Endodermal cell (in vitro differentiated cells): ENCODE results near the gene FMNL2. TPM values are rescaled to one million over a fixed set of nuclear protein-coding genes. Genes with fewer than 3 reads are reported as not detected.
A peak's percentile ranks its signal among the peaks of the same experiment; 100 is the strongest.

ENCODE experiments used
- DNase-seq: peaks from one replicate; pipeline ENCODE4 v3.0.0-alpha.2; 2017
- H3K27ac ChIP-seq: 2 replicates; pipeline ENCODE4 v1.5.1; 2013; ENCODE audit warnings: mild to moderate bottlenecking, low read depth, low read length, moderate library complexity
- H3K27me3 ChIP-seq: 2 replicates; pipeline ENCODE4 v1.6.1; 2013; ENCODE audit warnings: mild to moderate bottlenecking, low read length, moderate library complexity; ENCODE audit not compliant: insufficient read depth, control insufficient read depth, poor library complexity, severe bottlenecking
- H3K36me3 ChIP-seq: 2 replicates; pipeline ENCODE4 v1.7.0; 2013; ENCODE audit warnings: mild to moderate bottlenecking, low read length, moderate library complexity; ENCODE audit not compliant: control insufficient read depth, insufficient read depth
- H3K4me1 ChIP-seq: one replicate; pipeline ENCODE4 v1.7.0; 2013; ENCODE audit warnings: low read length; ENCODE audit not compliant: control insufficient read depth, insufficient read depth
- H3K4me3 ChIP-seq: 2 replicates; pipeline ENCODE4 v1.5.1; 2013; ENCODE audit warnings: mild to moderate bottlenecking, low read length, moderate library complexity
- H3K9ac ChIP-seq: 2 replicates; pipeline ENCODE4 v1.6.1; 2013; ENCODE audit warnings: mild to moderate bottlenecking, low read length, moderate library complexity; ENCODE audit not compliant: poor library complexity, severe bottlenecking; ENCODE audit errors: extremely low read depth
- H3K9me3 ChIP-seq: 2 replicates; pipeline ENCODE4 v1.6.1; 2013; ENCODE audit warnings: mild to moderate bottlenecking, low read length, moderate library complexity; ENCODE audit not compliant: control insufficient read depth
- H3K27ac Mint-ChIP-seq: 2 replicates; pipeline ENCODE4 v1.8.0; 2020; ENCODE audit warnings: mixed read lengths
- H3K27me3 Mint-ChIP-seq: 2 replicates; pipeline ENCODE4 v1.8.0; 2021; ENCODE audit warnings: mild to moderate bottlenecking, mixed read lengths; ENCODE audit not compliant: insufficient read depth
- H3K36me3 Mint-ChIP-seq: 2 replicates; pipeline ENCODE4 v1.8.0; 2020; ENCODE audit warnings: low read depth, mixed read lengths
- H3K4me1 Mint-ChIP-seq: 2 replicates; pipeline ENCODE4 v1.8.0; 2020; ENCODE audit warnings: mixed read lengths
- H3K4me3 Mint-ChIP-seq: 2 replicates; pipeline ENCODE4 v1.8.0; 2020; ENCODE audit warnings: mild to moderate bottlenecking, moderate library complexity, mixed read lengths
- H3K9me3 Mint-ChIP-seq: 2 replicates; pipeline ENCODE4 v1.8.0; 2020; ENCODE audit warnings: mild to moderate bottlenecking, mixed read lengths
- WGBS, 2 experiments: methylation state at CpG; one replicate each; pipeline versions ENCODE4 v1.1.5 to v1.1.7; 2013; ENCODE audit warnings: missing lambda C conversion rate in 2 of 2, mixed read lengths in 1 of 2; ENCODE audit not compliant: insufficient coverage in 1 of 2, insufficient read length in 1 of 2; 5-methylcytosine and 5-hydroxymethylcytosine counted together
- total RNA-seq, 2 donors: library from RNA; stranded (reverse); fragmentation: NEBNext Ultra II Directional in 1 of 2; extraction: Animal tissue kit (Norgen Biotek cat#: 25700) in 1 of 2; gene quantifications; 2 replicates in 1 of 2; 3 replicates in 1 of 2; pipeline ENCODE4 v1.2.1, GENCODE V29; 2021
- TF ChIP-seq, protein P1 (sequence below): fragments of 200-600 bp; sonication (generic); conservative IDR thresholded peaks from 2 replicates; pipeline ENCODE4 v1.5.0; 2021; ENCODE audit warnings: antibody characterized with exemption, mild to moderate bottlenecking

FMNL2 gene
- total RNA-seq, 2 donors from 2014 or later, result 49.4 to 51.8 TPM

DNA sequence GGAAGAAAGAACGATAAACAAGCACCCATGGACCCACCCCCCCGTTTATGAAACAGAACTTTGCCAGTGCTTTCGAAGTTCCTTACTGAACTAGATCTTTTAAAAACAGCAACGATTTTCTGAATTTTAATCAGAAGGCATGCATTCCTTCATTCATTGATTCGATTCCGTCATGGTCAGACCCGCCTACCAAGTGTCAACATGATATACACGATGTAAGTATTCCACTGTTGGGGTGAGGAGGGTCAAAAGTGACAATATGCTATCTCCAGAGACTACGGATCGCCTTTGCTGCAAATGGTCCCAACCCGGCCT is 316 bp upstream of the FMNL2 start:
- Mint-ChIP-seq H3K27me3 (peaks cover 15% of the 10 kb centered on the region), H3K4me1 (peaks cover 33% of the 10 kb centered on the region), H3K36me3 (no peaks in the 10 kb centered on the region), H3K9me3 (no peaks in the 10 kb centered on the region), H3K27ac (no peak overlapping the region), H3K4me3 (peak overlapping the region; percentile 86)
- peak overlapping the region; percentile 94 for H3K4me3 ChIP-seq
- H3K27me3 ChIP-seq, result peaks cover 9% of the 10 kb centered on the region
- no peaks in the 10 kb centered on the region for H3K36me3 ChIP-seq
- no peak overlapping the region for H3K27ac ChIP-seq
- H3K9me3 ChIP-seq, result no peaks in the 10 kb centered on the region
- no peak overlapping the region for H3K9ac ChIP-seq
- peaks cover 9% of the 10 kb centered on the region for H3K4me1 ChIP-seq
- no peak for DNase-seq
- 23 to 35% methylated on average over 6 to 11 of the region's 11 CpGs for WGBS, 2 experiments
- TF ChIP-seq, protein P1, sequence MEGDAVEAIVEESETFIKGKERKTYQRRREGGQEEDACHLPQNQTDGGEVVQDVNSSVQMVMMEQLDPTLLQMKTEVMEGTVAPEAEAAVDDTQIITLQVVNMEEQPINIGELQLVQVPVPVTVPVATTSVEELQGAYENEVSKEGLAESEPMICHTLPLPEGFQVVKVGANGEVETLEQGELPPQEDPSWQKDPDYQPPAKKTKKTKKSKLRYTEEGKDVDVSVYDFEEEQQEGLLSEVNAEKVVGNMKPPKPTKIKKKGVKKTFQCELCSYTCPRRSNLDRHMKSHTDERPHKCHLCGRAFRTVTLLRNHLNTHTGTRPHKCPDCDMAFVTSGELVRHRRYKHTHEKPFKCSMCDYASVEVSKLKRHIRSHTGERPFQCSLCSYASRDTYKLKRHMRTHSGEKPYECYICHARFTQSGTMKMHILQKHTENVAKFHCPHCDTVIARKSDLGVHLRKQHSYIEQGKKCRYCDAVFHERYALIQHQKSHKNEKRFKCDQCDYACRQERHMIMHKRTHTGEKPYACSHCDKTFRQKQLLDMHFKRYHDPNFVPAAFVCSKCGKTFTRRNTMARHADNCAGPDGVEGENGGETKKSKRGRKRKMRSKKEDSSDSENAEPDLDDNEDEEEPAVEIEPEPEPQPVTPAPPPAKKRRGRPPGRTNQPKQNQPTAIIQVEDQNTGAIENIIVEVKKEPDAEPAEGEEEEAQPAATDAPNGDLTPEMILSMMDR, result no peak

DNA sequence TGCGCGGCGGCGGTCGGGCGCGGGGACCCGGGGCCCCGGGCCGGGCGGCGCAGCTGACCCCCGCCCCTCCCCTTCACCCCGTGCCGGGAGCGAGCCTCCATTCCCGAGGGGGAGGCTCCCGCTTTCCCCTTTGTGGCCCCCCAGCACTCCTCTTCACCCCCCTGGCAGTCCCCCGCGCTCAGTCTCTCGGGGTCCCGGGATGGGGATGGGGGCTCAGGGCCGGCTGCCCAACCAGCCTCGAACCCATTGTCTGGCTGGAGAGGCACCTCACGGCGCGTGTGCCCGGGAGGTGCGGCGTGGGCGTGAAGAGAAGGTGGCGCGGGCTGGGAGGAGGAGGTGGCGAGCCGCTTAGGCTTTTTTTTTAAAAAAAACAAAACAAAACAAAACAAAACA is 748 bp downstream of the FMNL2 start:
- peaks cover 9% of the 10 kb centered on the region for H3K4me1 ChIP-seq
- H3K4me3 Mint-ChIP-seq, result peak overlapping the region; percentile 86
- TF ChIP-seq, protein P1, result no peak
- H3K27ac ChIP-seq, result peak overlapping the region; percentile 85
- WGBS, 2 experiments, result 1% methylated on average over 30 of the region's 35 CpGs; no CpG with 5 or more reads in 1 of the 2 experiments
- H3K4me3 ChIP-seq, result peak overlapping the region; percentile 94
- H3K27ac Mint-ChIP-seq, result no peak overlapping the region
- no peaks in the 10 kb centered on the region for H3K9me3 ChIP-seq
- peaks cover 15% of the 10 kb centered on the region for H3K27me3 Mint-ChIP-seq
- no peaks in the 10 kb centered on the region for H3K36me3 Mint-ChIP-seq
- no peaks in the 10 kb centered on the region for H3K9me3 Mint-ChIP-seq
- H3K27me3 ChIP-seq, result peaks cover 9% of the 10 kb centered on the region
- no peaks in the 10 kb centered on the region for H3K36me3 ChIP-seq
- peak overlapping the region; percentile 63 for H3K9ac ChIP-seq
- no peak for DNase-seq
- H3K4me1 Mint-ChIP-seq, result peaks cover 32% of the 10 kb centered on the region

DNA sequence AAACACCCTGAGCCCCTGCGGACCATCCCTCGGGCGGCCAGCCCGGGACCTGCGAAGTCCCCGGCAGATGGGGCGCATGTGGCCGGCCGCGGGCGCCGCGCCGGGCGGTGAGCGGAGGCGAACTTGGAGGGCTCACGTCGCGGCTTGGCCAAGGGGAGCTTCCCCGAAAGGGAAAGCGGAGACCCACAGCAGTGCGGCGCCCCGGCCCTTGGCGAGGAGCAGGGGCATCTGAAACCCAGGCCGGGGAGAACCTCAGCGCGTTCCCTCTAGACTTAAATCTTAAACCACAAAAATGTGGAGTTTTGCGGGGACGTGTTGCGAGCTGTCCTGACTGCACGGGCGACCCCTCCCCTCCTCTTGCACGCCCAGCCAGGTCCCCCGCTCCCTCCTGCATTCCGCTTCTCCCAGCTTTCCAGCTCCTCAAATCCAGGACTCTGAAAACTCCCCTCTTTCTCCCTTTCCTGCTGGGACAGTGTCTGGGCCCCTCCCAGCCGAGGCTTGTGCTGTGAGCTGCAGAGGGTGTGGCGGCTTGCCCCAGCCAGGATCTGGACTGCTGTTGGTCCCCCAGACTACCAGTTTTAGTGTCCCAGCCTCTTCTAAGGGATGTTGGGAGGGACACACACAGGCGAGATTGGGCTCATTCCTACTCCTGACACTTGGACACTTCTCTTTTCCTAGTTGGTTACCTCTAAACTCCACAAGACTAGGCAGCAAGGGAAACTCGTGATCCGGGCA is 1.3 kb downstream of the FMNL2 start:
- TF ChIP-seq, protein P1, result no peak
- H3K4me3 ChIP-seq, result peak overlapping the region; percentile 94
- peak overlapping the region; percentile 86 for H3K4me3 Mint-ChIP-seq
- DNase-seq, result peak; percentile 80
- H3K9ac ChIP-seq, result peak overlapping the region; percentile 63
- H3K4me1 ChIP-seq, result peaks cover 9% of the 10 kb centered on the region
- H3K27me3 Mint-ChIP-seq, result peaks cover 15% of the 10 kb centered on the region
- peak overlapping the region; percentile 81 for H3K27ac Mint-ChIP-seq
- 0 to 1% methylated on average over 28 to 42 of the region's 42 CpGs for WGBS, 2 experiments
- H3K4me1 Mint-ChIP-seq, result peaks cover 30% of the 10 kb centered on the region
- no peak overlapping the region for H3K27ac ChIP-seq
- no peaks in the 10 kb centered on the region for H3K36me3 Mint-ChIP-seq
- no peaks in the 10 kb centered on the region for H3K9me3 ChIP-seq
- H3K27me3 ChIP-seq, result peaks cover 9% of the 10 kb centered on the region
- no peaks in the 10 kb centered on the region for H3K9me3 Mint-ChIP-seq
- no peaks in the 10 kb centered on the region for H3K36me3 ChIP-seq
